H9 (cell line): Measurements from ENCODE around the gene SETD7. TPM values are rescaled to one million over a fixed set of nuclear protein-coding genes. Genes with fewer than 3 reads are reported as not detected.

Source experiments
- DNase-seq: peaks from one replicate; pipeline ENCODE4 v3.0.0-alpha.2; 2017
- H2AFZ ChIP-seq: one replicate; pipeline ENCODE4 v1.6.1; 2013; ENCODE audit warnings: mild to moderate bottlenecking, low read length, control low read depth, moderate library complexity
- H2AK5ac ChIP-seq: 2 replicates; pipeline ENCODE4 v1.6.1; 2013; ENCODE audit warnings: low read length, control low read depth, mixed read lengths; ENCODE audit not compliant: insufficient read length
- H2BK120ac ChIP-seq: one replicate; pipeline ENCODE4 v1.6.1; 2013; ENCODE audit warnings: low read depth, mild to moderate bottlenecking, low read length, control low read depth, inconsistent platforms; ENCODE audit not compliant: poor library complexity, severe bottlenecking
- H2BK12ac ChIP-seq: 2 replicates; pipeline ENCODE4 v1.6.1; 2013; ENCODE audit warnings: low read length, control low read depth, mixed read lengths, low read depth; ENCODE audit not compliant: insufficient read length
- H2BK15ac ChIP-seq: 2 replicates; pipeline ENCODE4 v1.6.1; 2013; ENCODE audit warnings: low read depth, low read length, control low read depth
- H2BK20ac ChIP-seq: one replicate; pipeline ENCODE4 v1.6.1; 2013; ENCODE audit warnings: low read depth, mild to moderate bottlenecking, low read length, control low read depth, inconsistent platforms; ENCODE audit not compliant: poor library complexity, severe bottlenecking
- H2BK5ac ChIP-seq: 2 replicates; pipeline ENCODE4 v1.6.1; 2013; ENCODE audit warnings: low read length, control low read depth, mixed read lengths; ENCODE audit not compliant: insufficient read length
- H3K14ac ChIP-seq: 2 replicates; pipeline ENCODE4 v1.6.1; 2013; ENCODE audit warnings: low read length, control low read depth; ENCODE audit not compliant: insufficient read depth
- H3K18ac ChIP-seq: 2 replicates; pipeline ENCODE4 v1.6.1; 2013; ENCODE audit warnings: low read depth, mild to moderate bottlenecking, mixed read lengths, low read length, control low read depth; ENCODE audit not compliant: insufficient read length
- H3K23ac ChIP-seq: 2 replicates; pipeline ENCODE4 v1.6.1; 2013; ENCODE audit warnings: low read length, control low read depth, mixed read lengths, low read depth; ENCODE audit not compliant: insufficient read length
- H3K23me2 ChIP-seq: 2 replicates; pipeline ENCODE4 v1.6.1; 2013; ENCODE audit warnings: low read depth, mild to moderate bottlenecking, mixed read lengths, low read length, control low read depth; ENCODE audit not compliant: insufficient read length, poor library complexity, severe bottlenecking
- H3K27ac ChIP-seq: 2 replicates; pipeline ENCODE4 v1.5.1; 2013; ENCODE audit warnings: low read length, control low read depth, mixed read lengths, low read depth; ENCODE audit not compliant: insufficient read length
- H3K27me3 ChIP-seq: 2 replicates; pipeline ENCODE4 v1.6.1; 2013; ENCODE audit warnings: low read length, control low read depth, inconsistent platforms; ENCODE audit not compliant: insufficient read depth
- H3K4ac ChIP-seq: 2 replicates; pipeline ENCODE4 v1.6.1; 2013; ENCODE audit warnings: low read depth, mild to moderate bottlenecking, control low read depth, inconsistent platforms, low read length, moderate library complexity
- H3K4me1 ChIP-seq: 2 replicates; pipeline ENCODE4 v1.6.1; 2013; ENCODE audit warnings: low read length, control low read depth, inconsistent platforms; ENCODE audit not compliant: insufficient read depth
- H3K4me2 ChIP-seq: 2 replicates; pipeline ENCODE4 v1.6.1; 2013; ENCODE audit warnings: low read length, control low read depth, mixed read lengths; ENCODE audit not compliant: insufficient read length, insufficient read depth
- H3K56ac ChIP-seq: 2 replicates; pipeline ENCODE4 v1.6.1; 2013; ENCODE audit warnings: low read depth, mild to moderate bottlenecking, mixed read lengths, low read length, control low read depth; ENCODE audit not compliant: insufficient read length
- H3K79me1 ChIP-seq: 2 replicates; pipeline ENCODE4 v1.6.1; 2013; ENCODE audit warnings: low read depth, mild to moderate bottlenecking, moderate library complexity, low read length, control low read depth, inconsistent platforms; ENCODE audit not compliant: insufficient read depth, poor library complexity, severe bottlenecking
- H3K79me2 ChIP-seq: 2 replicates; pipeline ENCODE4 v1.6.1; 2013; ENCODE audit warnings: low read length, control low read depth, inconsistent platforms; ENCODE audit not compliant: insufficient read depth
- H3K9ac ChIP-seq: 2 replicates; pipeline ENCODE4 v1.6.1; 2013; ENCODE audit warnings: low read length, control low read depth, mixed read lengths; ENCODE audit not compliant: insufficient read length; ENCODE audit errors: extremely low read depth
- H3K9me3 ChIP-seq: one replicate; pipeline ENCODE4 v1.6.1; 2013; ENCODE audit warnings: low read depth, low read length, inconsistent platforms; ENCODE audit not compliant: control insufficient read depth
- H3T11ph ChIP-seq: one replicate; pipeline ENCODE4 v1.6.1; 2013; ENCODE audit warnings: mild to moderate bottlenecking, low read length, control low read depth, inconsistent platforms
- H4K20me1 ChIP-seq: one replicate; pipeline ENCODE4 v1.6.1; 2013; ENCODE audit not compliant: control insufficient read depth, insufficient read length, insufficient read depth
- H4K5ac ChIP-seq: 2 replicates; pipeline ENCODE4 v1.6.1; 2013; ENCODE audit warnings: low read depth, mild to moderate bottlenecking, mixed read lengths, low read length, control low read depth; ENCODE audit not compliant: insufficient read length
- H4K8ac ChIP-seq: replicated peaks from 2 replicates; pipeline ENCODE4 v1.6.1; 2013; ENCODE audit warnings: low read length, control low read depth, mixed read lengths, low read depth; ENCODE audit not compliant: insufficient read length
- H4K91ac ChIP-seq: 2 replicates; pipeline ENCODE4 v1.6.1; 2013; ENCODE audit warnings: low read depth, mild to moderate bottlenecking, moderate library complexity, mixed read lengths, low read length, control low read depth; ENCODE audit not compliant: insufficient read length
- H3K27ac Mint-ChIP-seq, 3 experiments: 2 replicates in 2 of 3; 3 replicates in 1 of 3; pipeline ENCODE4 v1.8.0; 2020 to 2021; ENCODE audit warnings: mixed read lengths in 3 of 3, mild to moderate bottlenecking in 1 of 3, moderate library complexity in 1 of 3
- H3K27me3 Mint-ChIP-seq: 2 replicates; pipeline ENCODE4 v1.8.0; 2021; ENCODE audit warnings: low read depth, mild to moderate bottlenecking, moderate library complexity, mixed read lengths
- H3K36me3 Mint-ChIP-seq, 3 experiments: 2 replicates in 2 of 3; 3 replicates in 1 of 3; pipeline ENCODE4 v1.8.0; 2020 to 2021; ENCODE audit warnings: low read depth in 3 of 3, mixed read lengths in 3 of 3; ENCODE audit not compliant: insufficient read depth in 1 of 3
- H3K4me1 Mint-ChIP-seq, 2 experiments: 2 replicates each; pipeline ENCODE4 v1.8.0; 2020; ENCODE audit warnings: mixed read lengths in 2 of 2
- H3K4me3 Mint-ChIP-seq, 2 experiments: 2 replicates in 1 of 2; 3 replicates in 1 of 2; pipeline ENCODE4 v1.8.0; 2020 to 2021; ENCODE audit warnings: mild to moderate bottlenecking in 2 of 2, mixed read lengths in 2 of 2, moderate library complexity in 1 of 2
- H3K9me3 Mint-ChIP-seq, 2 experiments: 2 replicates in 1 of 2; 3 replicates in 1 of 2; pipeline ENCODE4 v1.8.0; 2020; ENCODE audit warnings: mild to moderate bottlenecking in 2 of 2, mixed read lengths in 2 of 2, moderate library complexity in 1 of 2
- WGBS: extraction: QIAGEN DNeasy Blood & Tissue Kit; methylation state at CpG from one replicate; pipeline ENCODE4 v1.1.7; 2013; ENCODE audit warnings: missing lambda C conversion rate, low lambda C conversion rate, mixed read lengths; ENCODE audit not compliant: insufficient read length; ENCODE audit errors: extremely low coverage; 5-methylcytosine and 5-hydroxymethylcytosine counted together
- total RNA-seq: library from RNA; stranded (reverse); gene quantifications from 2 replicates; pipeline ENCODE4 v1.2.1, GENCODE V29; 2021
- TF ChIP-seq, protein P1 (sequence below): fragments of 200-600 bp; sonication (generic); conservative IDR thresholded peaks from 3 replicates; pipeline ENCODE4 v1.8.0; 2021; ENCODE audit warnings: antibody characterized with exemption, mild to moderate bottlenecking

Gene SETD7
- total RNA-seq, 1 experiment from 2014 or later = 1.5 TPM

DNA sequence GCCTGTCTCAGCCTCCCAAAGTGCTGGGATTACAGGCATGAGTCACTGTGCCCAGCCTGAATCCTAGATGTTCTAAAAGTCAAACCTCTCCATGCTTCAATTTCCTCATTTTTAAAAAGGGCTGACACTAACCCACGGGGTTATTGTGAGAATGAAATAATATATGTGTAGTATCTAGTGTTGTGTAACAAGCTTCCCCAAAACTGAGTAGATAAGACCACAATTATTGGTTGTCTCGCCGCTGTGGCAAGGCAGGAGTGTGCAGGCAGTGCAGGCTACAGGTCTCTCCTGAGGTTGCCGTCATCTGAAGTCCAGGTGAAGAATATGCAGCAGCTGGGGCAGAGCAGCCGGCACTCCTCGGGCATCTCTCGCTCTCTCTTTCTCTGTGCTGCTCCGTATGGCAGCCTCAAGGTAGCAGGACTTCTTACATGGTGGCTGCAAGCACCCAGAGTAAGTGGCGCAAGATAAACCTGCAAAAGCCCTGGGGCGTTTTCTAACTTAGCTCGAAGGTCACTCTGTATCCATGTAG lies 71.2 kb downstream of the SETD7 start:
- no peak overlapping the region for H3K27ac ChIP-seq
- Mint-ChIP-seq H3K4me3 (no peak overlapping the region), H3K9me3 (no peaks in the 10 kb centered on the region), H3K27ac (no peak overlapping the region), H3K27me3 (no peaks in the 10 kb centered on the region; the same call in 1 of the 2 replicates), H3K4me1 (no peaks in the 10 kb centered on the region), H3K36me3 (no peaks in the 10 kb centered on the region)
- no peak overlapping the region for H3K56ac ChIP-seq
- no peak overlapping the region for H4K5ac ChIP-seq
- H4K8ac ChIP-seq = no peak overlapping the region
- H3K9ac ChIP-seq = no peak overlapping the region
- no peaks in the 10 kb centered on the region for H3K27me3 ChIP-seq
- no peak overlapping the region for H3K18ac ChIP-seq
- H3T11ph ChIP-seq = no peak overlapping the region
- WGBS = no CpG with 5 or more reads among the region's 11 CpGs
- H3K4me2 ChIP-seq = no peak overlapping the region
- H2AFZ ChIP-seq = no peak overlapping the region
- no peak overlapping the region for H2BK15ac ChIP-seq
- H3K4me1 ChIP-seq = no peaks in the 10 kb centered on the region
- H3K23me2 ChIP-seq = no peaks in the 10 kb centered on the region
- no peaks in the 10 kb centered on the region for H3K79me2 ChIP-seq
- TF ChIP-seq, protein P1, sequence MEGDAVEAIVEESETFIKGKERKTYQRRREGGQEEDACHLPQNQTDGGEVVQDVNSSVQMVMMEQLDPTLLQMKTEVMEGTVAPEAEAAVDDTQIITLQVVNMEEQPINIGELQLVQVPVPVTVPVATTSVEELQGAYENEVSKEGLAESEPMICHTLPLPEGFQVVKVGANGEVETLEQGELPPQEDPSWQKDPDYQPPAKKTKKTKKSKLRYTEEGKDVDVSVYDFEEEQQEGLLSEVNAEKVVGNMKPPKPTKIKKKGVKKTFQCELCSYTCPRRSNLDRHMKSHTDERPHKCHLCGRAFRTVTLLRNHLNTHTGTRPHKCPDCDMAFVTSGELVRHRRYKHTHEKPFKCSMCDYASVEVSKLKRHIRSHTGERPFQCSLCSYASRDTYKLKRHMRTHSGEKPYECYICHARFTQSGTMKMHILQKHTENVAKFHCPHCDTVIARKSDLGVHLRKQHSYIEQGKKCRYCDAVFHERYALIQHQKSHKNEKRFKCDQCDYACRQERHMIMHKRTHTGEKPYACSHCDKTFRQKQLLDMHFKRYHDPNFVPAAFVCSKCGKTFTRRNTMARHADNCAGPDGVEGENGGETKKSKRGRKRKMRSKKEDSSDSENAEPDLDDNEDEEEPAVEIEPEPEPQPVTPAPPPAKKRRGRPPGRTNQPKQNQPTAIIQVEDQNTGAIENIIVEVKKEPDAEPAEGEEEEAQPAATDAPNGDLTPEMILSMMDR = no peak
- H2AK5ac ChIP-seq = no peak overlapping the region
- DNase-seq = no peak
- H4K91ac ChIP-seq = no peak overlapping the region
- H2BK12ac ChIP-seq = no peak overlapping the region
- H3K14ac ChIP-seq = no peak overlapping the region
- no peak overlapping the region for H3K4ac ChIP-seq
- no peaks in the 10 kb centered on the region for H3K79me1 ChIP-seq
- H4K20me1 ChIP-seq = no peaks in the 10 kb centered on the region
- no peak overlapping the region for H2BK120ac ChIP-seq
- H3K23ac ChIP-seq = no peak overlapping the region
- H2BK5ac ChIP-seq = no peak overlapping the region
- no peaks in the 10 kb centered on the region for H3K9me3 ChIP-seq
- no peak overlapping the region for H2BK20ac ChIP-seq
